Liver (tissue), 3 donors: ENCODE measurements around the gene MT1E.
"Not testable (repeated sequence)": the region's sequence is repeated elsewhere in the genome, so short reads cannot be mapped to it uniquely, and the experiment has no call there.

Experiments used
- GABPA ChIP-seq, 2 donors: IDR thresholded peaks in 1 of 2; conservative IDR thresholded peaks in 1 of 2; 2 replicates each; pipeline ENCODE4 v1.6.1; 2016; ENCODE audit warnings: antibody characterized with exemption in 2 of 2, mild to moderate bottlenecking in 1 of 2, moderate library complexity in 1 of 2
- RAD21 ChIP-seq, 2 donors: IDR thresholded peaks; 2 replicates each; pipeline ENCODE4 v1.6.1; 2016; ENCODE audit warnings: antibody characterized with exemption in 2 of 2, mild to moderate bottlenecking in 2 of 2
- TF ChIP-seq, protein P1 (sequence below): fragments of 150-350 bp; IDR thresholded peaks from 2 replicates; pipeline ENCODE4 v1.5.1; 2017; ENCODE audit warnings: improper control_type of control experiment, low read depth, low read length; ENCODE audit not compliant: missing input control
- TF ChIP-seq, protein P2 (sequence below): IDR thresholded peaks from 2 replicates; pipeline ENCODE4 v1.6.1; 2016; ENCODE audit warnings: antibody characterized with exemption
- donor health status: healthy.
- donor health status: healthy.

DNA sequence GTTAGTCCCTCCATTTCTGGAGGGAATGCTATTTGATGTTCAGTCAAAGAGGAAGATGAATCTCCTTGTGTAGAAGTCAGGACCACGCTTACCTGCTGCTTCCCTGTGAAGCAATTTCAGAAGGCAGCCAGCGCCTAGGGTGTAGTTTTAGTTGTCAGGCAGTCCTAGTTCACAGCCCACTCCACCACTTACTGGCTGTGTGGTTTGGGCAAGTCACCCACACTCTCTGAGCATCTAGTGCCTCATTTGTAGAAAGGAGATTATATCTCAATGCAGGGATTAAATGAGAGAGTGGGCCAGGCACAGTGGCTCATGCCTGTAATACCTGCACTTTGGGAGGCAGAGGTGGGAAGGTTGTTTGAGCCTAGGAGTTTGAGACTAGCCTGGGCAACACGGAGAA, 46.6 kb downstream of the MT1E start:
- TF ChIP-seq, protein P1, sequence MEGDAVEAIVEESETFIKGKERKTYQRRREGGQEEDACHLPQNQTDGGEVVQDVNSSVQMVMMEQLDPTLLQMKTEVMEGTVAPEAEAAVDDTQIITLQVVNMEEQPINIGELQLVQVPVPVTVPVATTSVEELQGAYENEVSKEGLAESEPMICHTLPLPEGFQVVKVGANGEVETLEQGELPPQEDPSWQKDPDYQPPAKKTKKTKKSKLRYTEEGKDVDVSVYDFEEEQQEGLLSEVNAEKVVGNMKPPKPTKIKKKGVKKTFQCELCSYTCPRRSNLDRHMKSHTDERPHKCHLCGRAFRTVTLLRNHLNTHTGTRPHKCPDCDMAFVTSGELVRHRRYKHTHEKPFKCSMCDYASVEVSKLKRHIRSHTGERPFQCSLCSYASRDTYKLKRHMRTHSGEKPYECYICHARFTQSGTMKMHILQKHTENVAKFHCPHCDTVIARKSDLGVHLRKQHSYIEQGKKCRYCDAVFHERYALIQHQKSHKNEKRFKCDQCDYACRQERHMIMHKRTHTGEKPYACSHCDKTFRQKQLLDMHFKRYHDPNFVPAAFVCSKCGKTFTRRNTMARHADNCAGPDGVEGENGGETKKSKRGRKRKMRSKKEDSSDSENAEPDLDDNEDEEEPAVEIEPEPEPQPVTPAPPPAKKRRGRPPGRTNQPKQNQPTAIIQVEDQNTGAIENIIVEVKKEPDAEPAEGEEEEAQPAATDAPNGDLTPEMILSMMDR = not testable (repeated sequence)
- not testable (repeated sequence) for TF ChIP-seq RAD21 (IDR thresholded peaks at IDR 0.05); GABPA (IDR thresholded peaks at IDR 0.05 in 1 of 2, conservative IDR thresholded peaks at IDR 0.05 in 1 of 2)
- TF ChIP-seq, protein P2, sequence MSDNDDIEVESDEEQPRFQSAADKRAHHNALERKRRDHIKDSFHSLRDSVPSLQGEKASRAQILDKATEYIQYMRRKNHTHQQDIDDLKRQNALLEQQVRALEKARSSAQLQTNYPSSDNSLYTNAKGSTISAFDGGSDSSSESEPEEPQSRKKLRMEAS = not testable (repeated sequence)
